Measurements from ENCODE around the gene ALPK3. TPM values are rescaled to one million over a fixed set of nuclear protein-coding genes. Genes with fewer than 3 reads are reported as not detected.
A peak's percentile ranks its signal among the peaks of the same experiment; 100 is the strongest.
"Not testable (repeated sequence)": the region's sequence is repeated elsewhere in the genome, so short reads cannot be mapped to it uniquely, and the experiment has no call there.

Gene ALPK3
- total RNA-seq, 4 donors from 2014 or later, result 0.18 to 7.0 (median 0.68) TPM

DNA sequence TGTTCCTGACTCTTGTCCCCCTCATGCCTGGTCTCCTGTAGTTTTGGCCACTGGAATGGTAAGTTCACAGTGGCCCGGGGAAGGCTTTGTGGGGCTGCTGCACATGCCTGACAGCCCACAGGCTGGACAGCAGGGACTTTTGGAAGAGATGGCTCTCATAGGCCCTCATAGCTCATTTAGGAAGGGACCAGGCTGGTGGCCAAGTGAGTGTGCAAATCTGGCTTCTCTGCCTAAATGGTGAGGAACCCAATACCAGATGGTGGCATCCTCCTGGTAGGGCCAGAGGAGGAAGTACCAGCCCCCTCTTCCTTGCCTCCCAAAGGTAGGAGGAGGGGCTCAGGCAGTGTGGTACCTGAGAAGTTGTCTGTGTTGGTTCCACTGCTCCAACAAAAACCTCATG, 25.6 kb downstream of the ALPK3 start:
- no peaks in the 10 kb centered on the region for H3K27me3 ChIP-seq
- no peak for DNase-seq
- H3K4me3 ChIP-seq, result no peak overlapping the region
- H3K27ac ChIP-seq, result no peak overlapping the region
- no peak for TF ChIP-seq POLR2A (IDR thresholded peaks at IDR 0.05)
- TF ChIP-seq, protein P1, sequence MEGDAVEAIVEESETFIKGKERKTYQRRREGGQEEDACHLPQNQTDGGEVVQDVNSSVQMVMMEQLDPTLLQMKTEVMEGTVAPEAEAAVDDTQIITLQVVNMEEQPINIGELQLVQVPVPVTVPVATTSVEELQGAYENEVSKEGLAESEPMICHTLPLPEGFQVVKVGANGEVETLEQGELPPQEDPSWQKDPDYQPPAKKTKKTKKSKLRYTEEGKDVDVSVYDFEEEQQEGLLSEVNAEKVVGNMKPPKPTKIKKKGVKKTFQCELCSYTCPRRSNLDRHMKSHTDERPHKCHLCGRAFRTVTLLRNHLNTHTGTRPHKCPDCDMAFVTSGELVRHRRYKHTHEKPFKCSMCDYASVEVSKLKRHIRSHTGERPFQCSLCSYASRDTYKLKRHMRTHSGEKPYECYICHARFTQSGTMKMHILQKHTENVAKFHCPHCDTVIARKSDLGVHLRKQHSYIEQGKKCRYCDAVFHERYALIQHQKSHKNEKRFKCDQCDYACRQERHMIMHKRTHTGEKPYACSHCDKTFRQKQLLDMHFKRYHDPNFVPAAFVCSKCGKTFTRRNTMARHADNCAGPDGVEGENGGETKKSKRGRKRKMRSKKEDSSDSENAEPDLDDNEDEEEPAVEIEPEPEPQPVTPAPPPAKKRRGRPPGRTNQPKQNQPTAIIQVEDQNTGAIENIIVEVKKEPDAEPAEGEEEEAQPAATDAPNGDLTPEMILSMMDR (IDR thresholded peaks at IDR 0.05), result no peak
- H3K36me3 ChIP-seq, result no peaks in the 10 kb centered on the region
- peaks cover 0 to 6% (median 0%) of the 10 kb centered on the region in 4 donors for H3K9me3 ChIP-seq
- H3K4me1 ChIP-seq, result peaks cover 0 to 6% (median 1%) of the 10 kb centered on the region in 4 donors

DNA sequence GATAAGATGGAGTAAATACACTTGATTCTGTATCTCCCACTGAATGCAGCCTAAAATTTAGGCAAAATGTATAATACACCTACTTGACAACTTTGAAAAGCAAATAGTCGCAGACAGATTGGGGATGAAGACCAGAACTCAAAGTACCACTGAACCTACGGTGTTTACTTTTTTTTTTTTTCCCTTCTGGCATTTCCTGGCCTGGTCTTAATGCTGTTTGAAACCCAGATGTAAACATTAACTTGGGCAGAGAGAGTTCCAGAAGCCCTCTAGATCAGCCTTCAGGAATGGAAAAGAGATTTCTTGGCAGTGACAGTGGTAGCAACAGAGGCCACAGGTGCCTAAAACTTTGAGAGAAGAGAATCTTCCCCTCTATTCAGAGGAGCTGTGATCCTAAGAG, 27.8 kb downstream of the ALPK3 start:
- TF ChIP-seq POLR2A (IDR thresholded peaks at IDR 0.05), result no peak
- Histone ChIP-seq H3K9me3 (peaks cover 0 to 6% (median 0%) of the 10 kb centered on the region in 4 donors), H3K36me3 (no peaks in the 10 kb centered on the region), H3K27me3 (no peaks in the 10 kb centered on the region), H3K27ac (peak overlapping the region in 1 of 4 donors; percentile 29), H3K4me3 (no peak overlapping the region), H3K4me1 (peaks cover 0 to 6% (median 1%) of the 10 kb centered on the region in 4 donors)
- no peak for DNase-seq

DNA sequence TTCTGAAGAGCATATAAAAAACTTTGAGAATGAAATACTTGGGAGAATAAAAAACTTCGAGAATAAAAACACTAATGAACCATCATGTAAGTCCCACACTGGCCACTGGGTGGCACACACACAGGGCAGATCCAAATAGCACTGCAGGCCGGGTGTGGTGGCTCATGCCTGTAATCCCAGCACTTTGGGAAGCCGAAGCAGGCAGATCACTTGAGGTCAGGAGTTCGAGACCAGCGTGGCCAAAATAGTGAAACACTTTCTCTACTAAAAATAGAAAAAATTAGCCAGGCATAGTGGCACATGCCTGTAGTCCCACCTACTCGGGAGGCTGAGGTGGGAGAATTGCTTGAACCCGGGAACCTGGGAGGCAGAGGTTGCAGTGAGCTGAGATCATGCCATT, 28.5 kb downstream of the ALPK3 start:
- peak overlapping the region in 1 of 4 donors; percentile 29 for H3K27ac ChIP-seq
- DNase-seq, result peak; percentile 52 to 86 (median 72)
- H3K4me3 ChIP-seq, H3K27me3 ChIP-seq, H3K4me1 ChIP-seq, H3K9me3 ChIP-seq, H3K36me3 ChIP-seq: not testable (repeated sequence)
- TF ChIP-seq, protein P1 (IDR thresholded peaks at IDR 0.05), result peak in 5 of 6 experiments; percentile 60 to 79 (median 76)

DNA sequence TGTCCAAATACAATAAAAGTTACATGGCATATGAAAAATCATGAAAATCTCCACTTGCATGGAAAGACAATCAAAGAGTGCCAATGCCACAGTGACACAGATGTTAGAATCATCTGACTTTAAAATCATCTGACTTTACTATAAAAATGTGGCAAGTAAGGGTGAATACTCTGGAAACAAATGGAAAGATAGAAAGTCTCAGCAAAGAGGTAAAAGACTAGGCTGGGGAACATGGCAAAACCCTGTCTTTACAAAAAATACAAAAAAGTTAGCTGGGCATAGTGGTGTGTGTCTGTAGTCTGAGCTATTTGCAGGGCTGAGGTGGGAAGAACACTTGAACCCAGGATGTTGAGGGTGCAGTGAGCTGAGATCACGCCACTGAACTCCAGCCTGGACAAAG, 29.1 kb downstream of the ALPK3 start:
- no peak overlapping the region for H3K27ac ChIP-seq
- H3K4me3 ChIP-seq, result no peak overlapping the region
- TF ChIP-seq, protein P1 (IDR thresholded peaks at IDR 0.05), result no peak
- TF ChIP-seq POLR2A (IDR thresholded peaks at IDR 0.05), result no peak
- DNase-seq, result no peak
- no peaks in the 10 kb centered on the region for H3K4me1 ChIP-seq
- no peaks in the 10 kb centered on the region for H3K36me3 ChIP-seq
- H3K27me3 ChIP-seq, result no peaks in the 10 kb centered on the region
- peaks cover 0 to 6% (median 0%) of the 10 kb centered on the region in 4 donors for H3K9me3 ChIP-seq

DNA sequence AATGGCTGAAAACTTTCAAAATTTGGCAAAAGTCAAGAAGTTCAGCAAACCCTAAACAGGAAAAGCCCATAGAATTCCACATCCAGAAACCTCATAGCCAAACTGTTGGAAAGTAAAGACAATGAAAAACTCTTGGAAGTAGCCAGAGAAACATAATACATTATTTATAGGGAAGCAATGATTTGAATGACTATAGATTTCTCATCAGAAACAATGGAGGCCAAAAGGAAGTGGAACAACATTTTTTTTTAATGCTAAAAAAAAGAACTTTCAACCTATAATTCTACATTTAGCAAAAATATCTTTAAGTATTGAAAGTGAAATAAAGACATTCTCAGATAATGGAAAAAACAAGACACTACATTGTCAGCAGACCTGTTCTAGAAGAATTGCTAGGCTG, 30.2 kb downstream of the ALPK3 start:
- no peaks in the 10 kb centered on the region for H3K4me1 ChIP-seq
- no peak overlapping the region for H3K4me3 ChIP-seq
- TF ChIP-seq POLR2A (IDR thresholded peaks at IDR 0.05), result no peak
- TF ChIP-seq, protein P1 (IDR thresholded peaks at IDR 0.05), result no peak
- no peaks in the 10 kb centered on the region for H3K36me3 ChIP-seq
- peaks cover 0 to 6% (median 0%) of the 10 kb centered on the region in 4 donors for H3K9me3 ChIP-seq
- DNase-seq, result no peak
- no peaks in the 10 kb centered on the region for H3K27me3 ChIP-seq
- H3K27ac ChIP-seq, result no peak overlapping the region

DNA sequence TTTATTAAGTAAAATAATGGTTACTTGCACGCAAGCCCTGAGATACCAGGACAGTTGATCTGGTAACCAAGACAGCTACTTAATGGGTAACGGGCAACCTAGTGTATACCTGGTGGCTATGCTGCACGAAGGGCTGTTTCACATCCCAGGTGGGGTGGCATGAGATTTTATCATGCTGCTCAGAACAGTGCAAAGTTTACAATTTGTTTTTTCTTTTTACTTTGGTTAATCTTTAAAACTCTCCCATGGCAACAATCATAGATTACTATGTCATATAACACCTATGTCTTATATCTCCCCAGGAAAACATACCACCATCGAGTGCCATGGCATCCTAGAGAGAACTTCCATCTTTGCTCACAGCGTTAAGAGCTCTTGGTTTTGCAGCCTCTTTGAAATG, 35.1 kb downstream of the ALPK3 start:
- Histone ChIP-seq H3K36me3 (no peaks in the 10 kb centered on the region), H3K27me3 (no peaks in the 10 kb centered on the region), H3K9me3 (peaks cover 0 to 6% (median 0%) of the 10 kb centered on the region in 4 donors), H3K27ac (no peak overlapping the region), H3K4me3 (no peak overlapping the region), H3K4me1 (no peaks in the 10 kb centered on the region)
- no peak for DNase-seq
- TF ChIP-seq, protein P1 (IDR thresholded peaks at IDR 0.05), result no peak

Data from Peyer's patch (tissue), 4 donors.